ENCODE data around the gene PDLIM5. TPM values are rescaled to one million over a fixed set of nuclear protein-coding genes. Genes with fewer than 3 reads are reported as not detected.
A peak's percentile ranks its signal among the peaks of the same experiment; 100 is the strongest.

The PDLIM5 gene
- total and polyA plus RNA-seq, 7 experiments from 2014 or later: 14.4 to 61.7 (median 35.7) TPM

DNA sequence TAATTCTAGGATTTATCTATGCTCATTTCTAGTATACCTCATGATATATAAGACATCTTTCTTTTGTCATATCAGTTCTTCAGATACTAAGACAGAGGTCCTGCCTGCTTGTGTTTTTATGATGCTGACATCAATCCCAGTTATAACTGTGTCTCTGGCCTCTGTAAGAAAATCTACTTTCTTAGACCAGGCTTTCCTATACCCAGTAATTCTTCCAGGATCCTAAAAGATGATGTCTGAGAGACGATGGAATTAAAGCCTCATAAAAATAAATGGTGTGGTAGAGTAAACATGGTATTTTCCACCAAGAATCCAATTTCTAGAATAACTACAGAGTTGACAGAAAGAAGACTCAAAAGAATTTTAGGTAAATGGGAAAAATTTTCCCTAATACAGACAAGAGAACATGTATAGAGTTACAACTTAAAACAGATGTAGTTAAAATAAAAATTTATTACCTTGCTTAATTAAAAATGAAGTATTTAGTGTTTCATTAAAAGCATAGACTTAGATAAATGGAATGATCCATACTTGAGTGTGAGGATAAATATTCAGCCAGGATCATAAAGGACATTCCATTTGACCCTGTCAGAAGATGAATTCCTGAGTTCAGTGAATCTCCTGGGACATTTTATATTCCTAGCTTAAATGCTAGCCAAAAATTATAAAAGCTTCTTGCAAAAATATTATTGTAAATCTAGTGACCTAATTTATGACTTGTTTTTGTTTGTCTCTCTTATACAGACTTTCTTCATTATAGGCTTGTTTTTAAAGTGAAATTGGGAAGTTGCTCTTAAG, 137.4 kb downstream of the PDLIM5 start:
- no peak overlapping the region for H3K4me3 Mint-ChIP-seq
- no peak for DNase-seq
- no peak overlapping the region for H3K27ac Mint-ChIP-seq
- H3K36me3 Mint-ChIP-seq: peaks cover 0 to 40% (median 25%) of the 10 kb centered on the region in 5 donors
- no peaks in the 10 kb centered on the region for H3K9me3 Mint-ChIP-seq
- peaks cover 0 to 1% (median 0%) of the 10 kb centered on the region in 7 donors for H3K4me1 Mint-ChIP-seq
- no peak overlapping the region for H3K27ac ChIP-seq (ENCODE audit: low read depth, low read length)
- H3K4me1 ChIP-seq (ENCODE audit: control insufficient read depth in 2 of 2, insufficient read depth in 2 of 2, low read length in 2 of 2): peaks cover 0 to 4% of the 10 kb centered on the region in 2 donors
- no peaks in the 10 kb centered on the region for H3K27me3 ChIP-seq (ENCODE audit: control insufficient read depth in 2 of 2, insufficient read depth in 2 of 2, low read length in 2 of 2)
- H3K27me3 Mint-ChIP-seq: no peaks in the 10 kb centered on the region
- H3K36me3 ChIP-seq (ENCODE audit: control insufficient read depth in 2 of 3, insufficient read depth in 3 of 3, low read length in 3 of 3): peaks cover 0 to 3% (median 0%) of the 10 kb centered on the region in 3 experiments
- H3K4me3 ChIP-seq (ENCODE audit: low read length): no peak overlapping the region
- intact Hi-C loops (cut with micrococcal nuclease): no loop called here
- POLR2A ChIA-PET: no interaction called here
- CTCF ChIA-PET: interaction anchor here (3.5 kb wide), 1 partner anchor 182 kb away, joined by 8 read pairs; no protein-coding TSS in a partner anchor
- no peaks in the 10 kb centered on the region for H3K9me3 ChIP-seq (ENCODE audit: control insufficient read depth in 2 of 3, low read length in 3 of 3)
- ATAC-seq: no peak

DNA sequence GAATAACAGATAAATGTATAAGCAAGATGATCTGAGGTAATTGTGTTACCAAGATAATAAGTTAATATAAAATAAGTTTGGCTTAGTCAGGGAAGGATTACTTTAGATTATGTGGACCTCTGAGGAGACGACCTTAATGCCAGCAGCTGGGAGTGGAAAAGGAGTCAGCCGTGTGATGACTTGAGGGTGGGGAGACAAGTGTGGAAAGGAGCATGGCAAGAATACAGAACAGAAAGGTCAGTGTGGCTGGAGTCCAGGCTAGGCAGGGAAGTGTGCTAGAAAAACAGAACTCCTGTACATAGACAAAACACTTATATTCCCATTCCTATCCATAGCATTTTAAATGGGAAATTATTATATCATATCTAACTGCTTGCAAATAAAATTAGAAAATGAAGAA, 138.8 kb downstream of the PDLIM5 start:
- CTCF ChIA-PET: interaction anchor here (3.5 kb wide), 1 partner anchor 184 kb away, joined by 8 read pairs; no protein-coding TSS in a partner anchor
- no peak for ATAC-seq
- H3K27ac Mint-ChIP-seq: no peak overlapping the region

DNA sequence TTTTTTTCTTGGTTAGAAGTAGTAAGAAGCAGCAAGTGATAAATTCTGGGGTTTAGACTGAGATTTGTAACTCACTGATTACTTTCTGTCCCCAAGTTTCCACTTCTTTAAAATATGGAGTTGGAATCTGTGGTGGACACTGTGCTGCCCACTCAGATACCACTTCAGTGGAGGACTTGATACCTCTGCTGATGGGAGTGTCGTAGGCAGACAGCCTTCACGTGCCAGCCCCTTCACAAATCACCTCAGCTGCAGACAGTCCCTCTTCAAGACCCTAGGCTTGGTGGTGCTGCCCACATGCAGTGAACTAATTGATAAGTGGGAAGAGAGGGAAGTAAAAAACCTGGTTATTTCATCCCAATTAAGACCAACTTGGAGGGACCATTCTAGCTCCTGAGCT, 139.5 kb downstream of the PDLIM5 start:
- ATAC-seq (no peak), DNase-seq (no peak)
- peaks cover 0 to 28% (median 11%) of the 10 kb centered on the region in 5 donors for H3K36me3 Mint-ChIP-seq
- no peak overlapping the region for H3K27ac ChIP-seq (ENCODE audit: low read depth, low read length)
- H3K4me1 ChIP-seq (ENCODE audit: control insufficient read depth in 2 of 2, insufficient read depth in 2 of 2, low read length in 2 of 2): no peaks in the 10 kb centered on the region
- no peak overlapping the region for H3K4me3 ChIP-seq (ENCODE audit: low read length)
- no peak overlapping the region for H3K4me3 Mint-ChIP-seq
- H3K27ac Mint-ChIP-seq: no peak overlapping the region
- peaks cover 0 to under 1% (median 0%) of the 10 kb centered on the region in 3 experiments for H3K36me3 ChIP-seq (ENCODE audit: control insufficient read depth in 2 of 3, insufficient read depth in 3 of 3, low read length in 3 of 3)
- no peaks in the 10 kb centered on the region for H3K4me1 Mint-ChIP-seq
- H3K27me3 ChIP-seq (ENCODE audit: control insufficient read depth in 2 of 2, insufficient read depth in 2 of 2, low read length in 2 of 2): no peaks in the 10 kb centered on the region
- H3K27me3 Mint-ChIP-seq: no peaks in the 10 kb centered on the region
- POLR2A ChIA-PET: no interaction called here
- H3K9me3 Mint-ChIP-seq: no peaks in the 10 kb centered on the region
- CTCF ChIA-PET: interaction anchor here (3.5 kb wide), 1 partner anchor 184 kb away, joined by 8 read pairs; no protein-coding TSS in a partner anchor
- no peaks in the 10 kb centered on the region for H3K9me3 ChIP-seq (ENCODE audit: control insufficient read depth in 2 of 3, low read length in 3 of 3)
- intact Hi-C loops (cut with micrococcal nuclease): no loop called here

More for the DNA sequence above, 138.8 kb downstream of the PDLIM5 start:
- no peaks in the 10 kb centered on the region for H3K4me1 Mint-ChIP-seq
- no peak for DNase-seq
- no peaks in the 10 kb centered on the region for H3K9me3 Mint-ChIP-seq
- H3K4me1 ChIP-seq (ENCODE audit: control insufficient read depth in 2 of 2, insufficient read depth in 2 of 2, low read length in 2 of 2): no peaks in the 10 kb centered on the region
- H3K4me3 ChIP-seq (ENCODE audit: low read length): no peak overlapping the region
- no peaks in the 10 kb centered on the region for H3K27me3 ChIP-seq (ENCODE audit: control insufficient read depth in 2 of 2, insufficient read depth in 2 of 2, low read length in 2 of 2)
- intact Hi-C loops (cut with micrococcal nuclease): no loop called here
- H3K36me3 ChIP-seq (ENCODE audit: control insufficient read depth in 2 of 3, insufficient read depth in 3 of 3, low read length in 3 of 3): peaks cover 0 to 3% (median 0%) of the 10 kb centered on the region in 3 experiments
- POLR2A ChIA-PET: no interaction called here
- no peak overlapping the region for H3K4me3 Mint-ChIP-seq
- H3K27me3 Mint-ChIP-seq: no peaks in the 10 kb centered on the region
- peaks cover 0 to 35% (median 18%) of the 10 kb centered on the region in 5 donors for H3K36me3 Mint-ChIP-seq
- H3K27ac ChIP-seq (ENCODE audit: low read depth, low read length): no peak overlapping the region
- no peaks in the 10 kb centered on the region for H3K9me3 ChIP-seq (ENCODE audit: control insufficient read depth in 2 of 3, low read length in 3 of 3)

DNA sequence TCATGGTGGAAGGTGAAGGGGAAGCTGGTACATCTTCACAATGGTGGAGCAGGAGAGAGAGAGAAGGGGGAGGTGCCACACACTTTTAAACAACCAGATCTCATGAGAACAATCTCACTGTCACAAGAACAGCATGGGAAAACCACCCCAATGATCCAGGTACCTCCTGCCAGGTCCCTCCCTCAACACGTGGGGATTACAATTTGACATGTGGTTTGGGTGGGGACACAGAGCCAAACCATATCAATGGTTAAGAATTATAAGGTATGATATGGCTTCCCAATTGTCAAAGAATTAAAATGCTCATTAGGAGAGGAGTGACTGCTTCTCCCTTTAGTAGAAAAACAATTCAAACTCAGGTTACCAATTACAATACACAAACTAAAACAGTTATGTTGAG, 143.3 kb downstream of the PDLIM5 start:
- Histone ChIP-seq H3K27ac (ENCODE audit: low read depth, low read length) (no peak overlapping the region), H3K4me1 (ENCODE audit: control insufficient read depth in 2 of 2, insufficient read depth in 2 of 2, low read length in 2 of 2) (no peaks in the 10 kb centered on the region), H3K27me3 (ENCODE audit: control insufficient read depth in 2 of 2, insufficient read depth in 2 of 2, low read length in 2 of 2) (no peaks in the 10 kb centered on the region), H3K36me3 (ENCODE audit: control insufficient read depth in 2 of 3, insufficient read depth in 3 of 3, low read length in 3 of 3) (no peaks in the 10 kb centered on the region), H3K4me3 (ENCODE audit: low read length) (no peak overlapping the region), H3K9me3 (ENCODE audit: control insufficient read depth in 2 of 3, low read length in 3 of 3) (no peaks in the 10 kb centered on the region)
- ChIA-PET POLR2A (no interaction called here), CTCF (interaction anchor here (0.6 to 0.9 kb wide), 2 partner anchors 187 to 288 kb away, joined by 3 read pairs; no protein-coding TSS in a partner anchor)
- DNase-seq: no peak
- intact Hi-C loops (cut with micrococcal nuclease): loop anchor here in 1 of 2 donors (5.0 kb wide), 1 partner anchor 803 kb away; no protein-coding TSS in a partner anchor
- Mint-ChIP-seq H3K27me3 (no peaks in the 10 kb centered on the region), H3K36me3 (peaks cover 0 to 14% (median 0%) of the 10 kb centered on the region in 5 donors), H3K9me3 (no peaks in the 10 kb centered on the region), H3K4me1 (no peaks in the 10 kb centered on the region), H3K4me3 (no peak overlapping the region), H3K27ac (no peak overlapping the region)
- ATAC-seq: no peak

DNA sequence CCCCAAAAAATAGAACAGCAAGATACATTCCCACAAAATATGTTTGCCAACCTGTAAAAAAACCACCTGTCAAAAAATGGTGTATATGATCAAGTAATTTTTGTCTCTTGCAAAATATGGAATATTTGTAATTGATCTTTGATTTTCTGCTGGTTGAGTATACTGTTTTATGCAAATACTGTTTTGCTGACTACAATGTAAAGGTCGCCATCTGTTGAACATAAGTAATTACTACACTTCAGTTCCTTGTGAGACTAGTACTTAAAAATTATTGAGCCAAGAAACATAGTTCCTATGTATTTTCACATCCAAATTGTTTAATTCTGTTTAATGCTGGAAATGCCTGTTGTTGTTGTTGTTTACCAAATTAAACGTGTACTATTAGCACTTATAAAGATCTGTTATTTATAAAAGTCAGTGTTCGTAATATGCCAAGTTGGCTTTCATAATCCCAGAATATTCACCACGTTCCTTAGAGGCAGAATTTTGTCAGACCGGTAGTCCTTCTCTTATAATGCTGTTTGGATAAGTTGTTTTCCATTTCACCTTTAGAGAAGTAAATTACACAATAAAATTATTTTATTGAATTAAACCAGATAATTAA, 144.2 kb downstream of the PDLIM5 start:
- peak in 5 of 9 donors; percentile 26 to 41 (median 31) for DNase-seq
- peak; percentile 65 for ATAC-seq
- CTCF ChIA-PET: interaction anchor here (0.6 to 0.9 kb wide), 3 partner anchors 188 to 289 kb away, joined by 3 read pairs; no protein-coding TSS in a partner anchor
- Mint-ChIP-seq H3K9me3 (no peaks in the 10 kb centered on the region), H3K4me3 (no peak overlapping the region), H3K27ac (no peak overlapping the region), H3K27me3 (no peaks in the 10 kb centered on the region), H3K36me3 (peaks cover 0 to 14% (median 0%) of the 10 kb centered on the region in 5 donors), H3K4me1 (no peaks in the 10 kb centered on the region)
- Histone ChIP-seq H3K4me1 (ENCODE audit: control insufficient read depth in 2 of 2, insufficient read depth in 2 of 2, low read length in 2 of 2) (no peaks in the 10 kb centered on the region), H3K4me3 (ENCODE audit: low read length) (no peak overlapping the region), H3K9me3 (ENCODE audit: control insufficient read depth in 2 of 3, low read length in 3 of 3) (no peaks in the 10 kb centered on the region), H3K27ac (ENCODE audit: low read depth, low read length) (no peak overlapping the region), H3K36me3 (ENCODE audit: control insufficient read depth in 2 of 3, insufficient read depth in 3 of 3, low read length in 3 of 3) (no peaks in the 10 kb centered on the region), H3K27me3 (ENCODE audit: control insufficient read depth in 2 of 2, insufficient read depth in 2 of 2, low read length in 2 of 2) (no peaks in the 10 kb centered on the region)
- intact Hi-C loops (cut with micrococcal nuclease): loop anchor here (1.0 to 5.0 kb wide), 4 partner anchors 190 to 805 kb away; no protein-coding TSS in a partner anchor
- POLR2A ChIA-PET: no interaction called here

DNA sequence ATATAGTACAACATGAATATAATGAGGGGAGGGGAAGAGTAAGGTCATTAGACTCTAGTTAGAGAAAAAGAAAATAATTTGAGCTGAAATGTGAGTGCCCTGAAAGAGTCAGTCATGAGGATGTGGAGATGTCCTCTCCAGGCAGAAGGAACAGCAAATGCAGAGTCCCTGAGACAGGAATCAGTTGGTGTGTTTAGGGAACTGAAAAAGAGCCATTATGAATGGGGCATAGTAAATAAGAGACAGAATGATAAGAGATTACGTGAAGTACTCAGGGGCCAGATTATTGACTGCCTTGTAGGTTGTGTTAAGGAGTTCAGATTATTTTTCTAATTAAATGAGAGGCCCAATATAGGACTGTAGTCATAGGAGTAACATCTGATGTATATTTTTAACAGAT, 147.0 kb downstream of the PDLIM5 start:
- H3K4me1 Mint-ChIP-seq: no peaks in the 10 kb centered on the region
- H3K27ac Mint-ChIP-seq: no peak overlapping the region
- H3K27me3 Mint-ChIP-seq: no peaks in the 10 kb centered on the region
- DNase-seq (no peak), ATAC-seq (no peak)
- Histone ChIP-seq H3K4me1 (ENCODE audit: control insufficient read depth in 2 of 2, insufficient read depth in 2 of 2, low read length in 2 of 2) (no peaks in the 10 kb centered on the region), H3K36me3 (ENCODE audit: control insufficient read depth in 2 of 3, insufficient read depth in 3 of 3, low read length in 3 of 3) (no peaks in the 10 kb centered on the region), H3K27me3 (ENCODE audit: control insufficient read depth in 2 of 2, insufficient read depth in 2 of 2, low read length in 2 of 2) (no peaks in the 10 kb centered on the region), H3K4me3 (ENCODE audit: low read length) (no peak overlapping the region), H3K27ac (ENCODE audit: low read depth, low read length) (no peak overlapping the region), H3K9me3 (ENCODE audit: control insufficient read depth in 2 of 3, low read length in 3 of 3) (no peaks in the 10 kb centered on the region)
- H3K4me3 Mint-ChIP-seq: no peak overlapping the region
- peaks cover 0 to 3% (median 0%) of the 10 kb centered on the region in 11 donors for H3K9me3 Mint-ChIP-seq
- ChIA-PET CTCF (interaction anchor here (0.6 to 1.8 kb wide), 3 partner anchors 192 to 1760 kb away, joined by 3 to 7 read pairs (median 3); no protein-coding TSS in a partner anchor), POLR2A (no interaction called here)
- intact Hi-C loops (cut with micrococcal nuclease): loop anchor here in 1 of 2 donors (5.0 kb wide), 1 partner anchor 806 kb away; no protein-coding TSS in a partner anchor
- H3K36me3 Mint-ChIP-seq: no peaks in the 10 kb centered on the region
